IgD-negative memory B cell (primary cell): ENCODE results near the gene ATP6V0B. TPM values are rescaled to one million over a fixed set of nuclear protein-coding genes. Genes with fewer than 3 reads are reported as not detected.

ENCODE experiments used
- H3K27ac Mint-ChIP-seq, 3 donors: one replicate each; pipeline ENCODE4 v1.8.0; 2020 to 2022; ENCODE audit warnings: mild to moderate bottlenecking in 3 of 3, mixed read lengths in 3 of 3, moderate library complexity in 1 of 3
- H3K27me3 Mint-ChIP-seq: one replicate; pipeline ENCODE4 v1.8.0; 2021; ENCODE audit warnings: mixed read lengths
- H3K36me3 Mint-ChIP-seq: one replicate; pipeline ENCODE4 v1.8.0; 2020; ENCODE audit warnings: mild to moderate bottlenecking, mixed read lengths
- H3K4me1 Mint-ChIP-seq, 3 donors: one replicate each; pipeline ENCODE4 v1.8.0; 2020 to 2022; ENCODE audit warnings: mixed read lengths in 3 of 3, mild to moderate bottlenecking in 1 of 3
- H3K4me3 Mint-ChIP-seq, 4 donors: one replicate each; pipeline ENCODE4 v1.8.0; 2020 to 2022; ENCODE audit warnings: mild to moderate bottlenecking in 4 of 4, mixed read lengths in 4 of 4, moderate library complexity in 3 of 4
- H3K9me3 Mint-ChIP-seq, 3 donors: one replicate each; pipeline ENCODE4 v1.8.0; 2020 to 2021; ENCODE audit warnings: mixed read lengths in 3 of 3, mild to moderate bottlenecking in 1 of 3
- polyA plus RNA-seq: library from polyadenylated mRNA; unstranded; fragments of 300-500 nt; fragmentation: Illumina TruSeq; gene quantifications from one replicate; pipeline ENCODE4 v1.2.3, GENCODE V29; 2021

ATP6V0B gene
- polyA plus RNA-seq, 1 donor from 2014 or later, result 261 TPM

DNA sequence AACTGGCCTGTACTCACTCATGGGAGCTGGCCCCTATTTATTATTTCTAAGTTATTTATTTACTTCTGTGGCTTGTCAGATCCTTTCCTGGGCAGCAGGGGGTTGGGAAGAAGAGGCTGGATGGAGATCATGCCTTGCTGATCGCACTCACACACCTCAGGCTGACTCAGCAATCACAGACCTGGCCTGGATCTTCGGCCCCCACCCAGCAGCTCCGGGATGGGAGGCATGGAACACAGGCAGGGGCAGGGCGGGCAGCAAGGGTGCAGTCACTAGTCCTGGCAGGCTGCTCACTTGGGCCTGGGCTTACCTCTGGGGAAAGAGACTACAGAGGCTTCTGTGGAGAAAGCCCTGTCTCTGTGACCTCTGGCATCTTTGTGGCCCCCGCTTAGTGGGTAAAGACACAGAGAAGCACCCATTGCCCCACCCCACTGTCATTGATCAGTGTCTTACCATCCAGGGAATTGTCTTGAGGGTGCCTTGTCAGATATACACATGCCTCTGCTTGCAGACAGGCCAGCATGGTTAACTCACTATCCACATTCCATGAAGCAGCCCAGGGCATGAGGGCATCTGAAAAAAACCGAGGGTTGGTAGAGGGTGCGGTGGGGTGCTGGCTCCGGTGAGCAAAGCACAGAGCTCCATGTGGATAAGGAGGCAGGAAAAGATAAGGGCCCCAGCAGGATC is 37.4 kb upstream of the ATP6V0B start:
- H3K4me1 Mint-ChIP-seq, result peaks cover 0 to 8% (median 4%) of the 10 kb centered on the region in 3 donors
- H3K36me3 Mint-ChIP-seq, result peaks cover 4% of the 10 kb centered on the region
- no peaks in the 10 kb centered on the region for H3K9me3 Mint-ChIP-seq
- no peak overlapping the region for H3K27ac Mint-ChIP-seq
- peak overlapping the region in 1 of 4 donors; percentile 72 for H3K4me3 Mint-ChIP-seq
- H3K27me3 Mint-ChIP-seq, result peaks cover 25% of the 10 kb centered on the region

DNA sequence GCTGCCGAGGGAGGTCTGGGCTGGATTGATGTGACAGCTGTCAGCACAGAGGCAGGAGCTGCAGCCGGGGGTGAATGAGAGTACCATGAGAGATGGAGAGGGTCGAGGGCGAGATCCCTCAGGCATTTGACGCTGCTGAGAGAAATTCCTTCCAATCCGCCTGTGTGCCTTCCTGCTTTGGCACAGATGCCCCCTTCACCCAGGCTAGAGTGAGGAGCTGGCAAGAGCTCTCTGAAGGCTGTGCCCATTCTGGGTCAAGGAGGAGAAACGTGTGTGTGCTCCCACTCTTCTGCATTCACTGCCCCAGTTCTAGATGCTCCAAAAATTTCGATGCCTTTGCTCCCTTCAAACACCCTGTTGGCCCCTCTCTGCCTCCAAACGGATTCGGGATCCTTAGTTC is 36.4 kb upstream of the ATP6V0B start:
- Mint-ChIP-seq H3K4me3 (no peak overlapping the region), H3K27me3 (peaks cover 18% of the 10 kb centered on the region), H3K4me1 (peaks cover 3 to 9% (median 9%) of the 10 kb centered on the region in 3 donors), H3K9me3 (no peaks in the 10 kb centered on the region), H3K36me3 (peaks cover 4% of the 10 kb centered on the region), H3K27ac (no peak overlapping the region)

DNA sequence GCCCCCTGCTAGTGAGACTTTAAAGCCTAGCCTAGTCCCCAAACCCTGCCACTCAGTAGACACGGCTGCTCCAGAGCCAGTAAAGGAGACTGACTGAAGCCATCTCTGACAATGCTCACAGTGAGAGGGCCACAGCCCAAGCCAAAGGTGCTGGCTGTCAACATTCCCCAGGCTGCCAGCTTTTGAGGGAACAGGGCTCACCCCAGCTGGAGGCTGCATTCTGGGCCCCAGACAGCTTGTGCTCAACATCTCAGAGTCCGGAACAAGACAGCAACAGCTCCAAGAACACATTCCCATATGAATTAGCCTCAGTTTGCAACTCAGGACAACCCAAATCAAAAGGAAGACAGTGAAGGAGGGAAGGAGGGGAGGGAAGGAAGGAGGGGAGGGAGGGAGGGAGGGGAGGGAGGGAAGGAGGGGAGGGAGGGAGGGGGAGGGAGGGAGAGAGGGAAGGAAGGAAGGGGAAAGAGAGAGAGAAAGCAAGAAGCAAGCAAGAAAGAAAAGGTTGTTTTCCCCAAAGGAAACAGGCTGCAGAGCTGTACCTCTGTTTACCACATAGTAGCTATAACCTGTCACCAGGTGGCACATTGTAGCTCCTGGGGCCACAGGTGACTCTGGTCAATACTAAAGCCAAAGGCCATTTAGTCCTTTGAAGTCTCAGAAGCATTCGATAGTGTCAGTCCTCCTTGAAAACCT is 35.7 kb upstream of the ATP6V0B start:
- Mint-ChIP-seq H3K27me3 (peaks cover 15% of the 10 kb centered on the region), H3K4me3 (peak overlapping the region in 1 of 4 donors; percentile 5), H3K27ac (peak overlapping the region in 1 of 3 donors; percentile 88), H3K36me3 (peaks cover 4% of the 10 kb centered on the region), H3K4me1 (peaks cover 1 to 10% (median 6%) of the 10 kb centered on the region in 3 donors), H3K9me3 (no peaks in the 10 kb centered on the region)

DNA sequence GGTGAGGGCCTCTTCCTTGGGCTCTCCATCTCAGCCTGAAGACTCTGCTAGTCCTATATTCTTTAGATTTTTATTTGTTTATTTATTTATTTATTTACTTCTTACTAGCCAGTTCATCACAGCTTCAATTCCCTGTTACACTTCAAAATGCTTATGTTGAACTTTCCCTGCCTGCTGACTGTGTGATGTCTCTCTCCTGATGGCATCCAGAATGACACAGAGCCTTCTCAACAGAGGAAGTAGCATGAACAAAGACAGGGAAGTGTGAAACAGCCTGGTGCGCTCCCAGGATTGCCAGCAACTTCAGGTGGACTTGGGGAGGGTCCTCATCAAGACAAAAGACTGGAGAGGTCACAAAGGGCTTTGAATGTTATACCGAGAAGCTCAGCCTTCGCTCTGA is 32.3 kb upstream of the ATP6V0B start:
- H3K9me3 Mint-ChIP-seq, result no peaks in the 10 kb centered on the region
- peak overlapping the region in 2 of 3 donors; percentile 48 to 85 for H3K27ac Mint-ChIP-seq
- peaks cover 4% of the 10 kb centered on the region for H3K36me3 Mint-ChIP-seq
- peaks cover 14 to 21% (median 16%) of the 10 kb centered on the region in 3 donors for H3K4me1 Mint-ChIP-seq
- H3K27me3 Mint-ChIP-seq, result no peaks in the 10 kb centered on the region
- H3K4me3 Mint-ChIP-seq, result peak overlapping the region in 1 of 4 donors; percentile 85

DNA sequence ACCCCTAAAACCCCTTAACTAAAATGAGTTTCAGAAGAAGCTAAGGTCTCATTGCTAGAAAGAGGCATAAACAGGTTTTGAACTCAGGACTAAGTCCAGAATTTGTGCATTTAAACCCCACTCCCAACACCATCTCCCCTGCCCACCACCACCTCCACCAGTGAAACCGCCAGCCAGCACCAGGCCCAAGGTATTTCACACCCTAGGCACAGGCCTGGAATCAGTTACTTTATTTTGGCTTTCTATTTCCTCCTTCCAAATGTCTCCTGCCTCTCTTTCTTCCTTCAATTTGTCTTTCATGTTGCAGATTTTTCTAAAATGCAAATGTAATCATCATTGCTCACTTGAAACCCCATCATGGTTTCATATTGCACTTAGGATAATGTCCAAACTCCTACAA is 29.9 kb upstream of the ATP6V0B start:
- Mint-ChIP-seq H3K36me3 (no peaks in the 10 kb centered on the region), H3K9me3 (no peaks in the 10 kb centered on the region), H3K27ac (peak overlapping the region in 1 of 3 donors; percentile 94), H3K4me3 (peak overlapping the region; percentile 8 to 91 (median 66)), H3K27me3 (no peaks in the 10 kb centered on the region), H3K4me1 (peaks cover 24 to 26% (median 26%) of the 10 kb centered on the region in 3 donors)

DNA sequence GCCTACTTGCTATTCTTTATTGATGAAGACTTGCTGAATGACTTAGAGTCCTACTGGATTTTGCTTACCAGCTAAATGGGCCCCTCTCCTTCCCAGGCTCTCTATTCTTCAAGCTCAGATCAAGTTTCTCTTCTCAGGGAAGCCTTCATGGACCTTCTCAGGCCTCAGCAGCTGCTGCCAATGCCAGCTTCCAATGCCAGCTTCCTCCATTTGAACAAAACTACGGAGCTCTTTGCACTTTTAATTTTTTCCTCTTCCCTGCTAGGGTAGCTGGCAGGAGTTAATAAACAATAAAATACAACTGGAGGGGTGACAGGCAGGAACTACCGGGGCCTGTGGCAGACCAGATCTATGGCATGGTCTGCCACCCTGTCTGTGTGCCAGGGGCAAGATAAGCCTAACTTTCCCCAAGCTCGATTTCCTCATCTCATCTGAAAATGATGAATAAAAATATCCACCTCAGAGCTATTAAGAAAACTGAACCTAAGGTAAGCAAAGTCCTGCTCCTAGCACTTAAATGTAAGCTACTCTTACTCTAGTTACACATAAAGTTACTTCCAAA is 29.0 kb upstream of the ATP6V0B start:
- H3K36me3 Mint-ChIP-seq, result peaks cover 2% of the 10 kb centered on the region
- peak overlapping the region; percentile 59 to 94 (median 94) for H3K27ac Mint-ChIP-seq
- H3K9me3 Mint-ChIP-seq, result no peaks in the 10 kb centered on the region
- peak overlapping the region; percentile 89 to 97 (median 94) for H3K4me3 Mint-ChIP-seq
- no peaks in the 10 kb centered on the region for H3K27me3 Mint-ChIP-seq
- H3K4me1 Mint-ChIP-seq, result peaks cover 24 to 31% (median 31%) of the 10 kb centered on the region in 3 donors

DNA sequence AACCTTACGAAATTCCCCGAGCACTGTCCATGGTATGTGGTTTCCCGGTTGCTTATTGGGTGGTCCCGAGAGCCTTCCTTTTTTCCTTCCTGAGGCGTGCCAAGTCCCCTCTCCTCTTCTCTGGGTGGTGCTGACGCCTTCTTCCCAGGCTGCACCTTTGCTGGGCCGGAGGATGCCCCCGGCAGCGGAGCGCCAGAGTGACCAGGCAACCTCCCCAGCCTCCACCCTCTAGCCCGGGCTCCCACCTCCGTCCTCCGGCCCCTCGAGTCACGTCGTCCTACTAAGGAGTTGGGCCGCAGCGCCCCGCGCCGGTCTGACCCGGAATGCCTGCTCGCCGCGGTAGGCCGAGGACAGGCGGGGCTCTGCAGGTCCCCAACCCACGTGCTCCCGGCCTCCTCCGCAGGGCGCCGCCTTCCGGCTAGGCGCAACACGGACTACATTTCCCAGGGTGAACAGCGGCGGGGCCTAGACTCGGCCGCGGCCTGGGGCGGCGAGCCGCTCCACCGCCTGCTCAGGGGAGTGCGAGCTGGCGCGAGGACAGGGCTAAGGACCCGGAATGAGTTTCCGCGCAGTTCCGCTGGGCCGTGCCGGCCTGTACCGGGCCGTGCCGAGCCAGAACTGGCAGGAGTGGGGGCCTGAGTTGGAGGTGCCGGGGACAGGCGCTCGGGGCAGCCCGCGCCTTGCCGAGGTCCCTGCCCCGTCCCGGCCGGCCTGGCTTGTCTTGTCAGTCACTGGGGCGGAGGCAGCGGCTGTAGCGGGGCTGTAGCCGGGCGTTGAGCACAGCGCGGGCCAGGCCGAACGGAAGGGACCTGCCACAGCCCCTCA is 28.3 kb upstream of the ATP6V0B start, which contains the start of gene IPO13:
TSS of gene IPO13 (plus strand) at position 715 of the 825 bp plus-strand sequence. CDS start 651 bp downstream, outside the sequence.
- Mint-ChIP-seq H3K4me3 (peak within 1 kb of the TSS; percentile 89 to 97 (median 94)), H3K27ac (peak within 1 kb of the TSS; percentile 94 to 98 (median 94)), H3K36me3 (peaks cover 3% of the 10 kb centered on the region), H3K9me3 (no peaks in the 10 kb centered on the region), H3K27me3 (no peaks in the 10 kb centered on the region), H3K4me1 (peaks cover 24 to 32% (median 32%) of the 10 kb centered on the region in 3 donors)

DNA sequence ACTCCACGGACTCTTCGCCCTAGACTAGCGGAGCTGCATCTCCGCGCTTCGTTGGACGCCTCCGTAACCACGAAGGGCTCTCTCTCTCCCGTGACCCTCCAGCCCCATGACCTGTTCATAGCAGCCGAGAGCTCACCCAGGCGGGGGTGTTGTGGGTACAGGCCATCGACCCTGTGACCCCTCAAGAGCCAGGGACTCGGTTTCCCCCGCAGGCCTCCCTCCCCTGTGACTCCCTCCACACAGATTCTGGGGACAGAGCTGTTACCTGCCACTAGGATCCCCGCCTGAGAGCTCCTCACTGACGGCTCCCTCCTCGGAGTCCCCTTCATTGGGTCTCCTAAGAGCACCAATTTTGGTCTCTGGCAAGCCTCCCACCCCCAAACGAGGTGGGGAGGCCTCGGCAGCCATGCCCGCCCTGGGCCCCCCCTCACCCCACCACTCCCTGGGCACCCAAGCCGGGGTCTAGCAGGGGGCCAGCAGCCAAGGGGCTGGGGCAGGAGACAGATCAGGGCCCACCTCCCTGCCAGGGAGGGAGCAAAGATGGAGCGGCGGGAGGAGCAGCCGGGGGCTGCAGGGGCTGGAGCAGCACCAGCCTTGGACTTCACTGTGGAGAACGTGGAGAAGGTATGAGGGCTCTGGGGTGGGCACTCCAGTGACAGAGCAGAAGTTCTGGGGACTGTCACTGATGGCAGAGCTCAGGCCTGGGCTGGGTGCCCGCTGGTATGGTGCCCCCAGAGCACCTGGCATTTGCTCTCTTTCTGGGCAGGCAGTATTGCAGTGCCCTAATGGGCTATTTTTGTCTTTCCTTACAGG is 27.5 kb upstream of the ATP6V0B start:
- peaks cover 24 to 32% (median 32%) of the 10 kb centered on the region in 3 donors for H3K4me1 Mint-ChIP-seq

DNA sequence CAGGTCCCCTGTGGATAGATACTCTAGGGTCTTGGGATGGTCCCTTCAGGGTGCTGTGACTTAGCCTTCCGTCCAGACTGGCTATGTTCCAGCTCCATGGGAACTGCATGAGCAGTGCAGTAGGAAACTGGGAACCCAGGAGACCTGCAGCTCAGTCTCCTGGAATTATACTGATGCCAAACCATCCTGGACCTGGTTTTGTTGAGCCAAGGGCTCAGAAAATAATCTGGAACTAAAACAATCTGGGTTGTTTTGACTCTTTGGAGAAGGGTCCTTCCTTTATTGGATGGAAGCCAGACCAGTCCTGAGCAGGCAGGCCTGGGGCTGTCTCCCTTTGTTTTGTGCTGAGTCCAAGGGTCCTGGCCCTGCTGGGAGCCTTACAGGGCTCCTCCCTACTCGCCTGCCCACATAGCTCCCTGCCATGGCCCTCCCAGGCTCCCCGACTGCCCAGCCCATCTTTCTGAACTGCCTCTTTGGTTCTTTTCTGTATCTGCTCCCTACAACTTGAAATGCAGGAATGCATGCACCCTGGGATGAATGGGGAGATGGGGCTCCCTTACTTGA is 26.8 kb upstream of the ATP6V0B start:
- H3K27me3 Mint-ChIP-seq, result no peaks in the 10 kb centered on the region
- peak overlapping the region in 2 of 3 donors; percentile 94 for H3K27ac Mint-ChIP-seq

More for the DNA sequence above, 27.5 kb upstream of the ATP6V0B start:
- Mint-ChIP-seq H3K27me3 (no peaks in the 10 kb centered on the region), H3K27ac (peak overlapping the region; percentile 94 to 98 (median 94)), H3K9me3 (no peaks in the 10 kb centered on the region), H3K36me3 (peaks cover 3% of the 10 kb centered on the region), H3K4me3 (peak overlapping the region; percentile 89 to 97 (median 94))

DNA sequence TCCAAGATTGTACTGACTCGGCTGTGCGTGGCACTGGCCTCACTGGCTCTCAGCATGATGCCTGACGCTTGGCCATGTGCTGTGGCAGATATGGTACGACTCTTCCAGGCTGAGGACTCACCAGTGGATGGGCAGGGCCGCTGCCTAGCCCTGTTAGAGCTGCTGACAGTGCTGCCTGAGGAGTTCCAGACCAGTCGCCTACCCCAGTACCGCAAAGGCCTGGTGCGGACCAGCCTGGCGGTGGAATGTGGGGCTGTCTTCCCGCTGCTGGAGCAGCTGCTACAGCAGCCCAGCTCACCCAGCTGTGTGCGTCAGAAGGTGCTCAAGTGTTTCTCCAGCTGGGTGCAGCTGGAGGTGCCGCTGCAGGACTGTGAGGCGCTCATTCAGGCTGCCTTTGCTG is 25.1 kb upstream of the ATP6V0B start:
- Mint-ChIP-seq H3K36me3 (peaks cover 3% of the 10 kb centered on the region), H3K27ac (no peak overlapping the region), H3K9me3 (no peaks in the 10 kb centered on the region), H3K27me3 (no peaks in the 10 kb centered on the region), H3K4me3 (peak overlapping the region in 2 of 4 donors; percentile 12 to 91), H3K4me1 (peaks cover 21 to 29% (median 23%) of the 10 kb centered on the region in 3 donors)

More for the DNA sequence above, 26.8 kb upstream of the ATP6V0B start:
- Mint-ChIP-seq H3K4me1 (peaks cover 23 to 32% (median 27%) of the 10 kb centered on the region in 3 donors), H3K4me3 (peak overlapping the region; percentile 89 to 97 (median 94)), H3K36me3 (peaks cover 3% of the 10 kb centered on the region), H3K9me3 (no peaks in the 10 kb centered on the region)

DNA sequence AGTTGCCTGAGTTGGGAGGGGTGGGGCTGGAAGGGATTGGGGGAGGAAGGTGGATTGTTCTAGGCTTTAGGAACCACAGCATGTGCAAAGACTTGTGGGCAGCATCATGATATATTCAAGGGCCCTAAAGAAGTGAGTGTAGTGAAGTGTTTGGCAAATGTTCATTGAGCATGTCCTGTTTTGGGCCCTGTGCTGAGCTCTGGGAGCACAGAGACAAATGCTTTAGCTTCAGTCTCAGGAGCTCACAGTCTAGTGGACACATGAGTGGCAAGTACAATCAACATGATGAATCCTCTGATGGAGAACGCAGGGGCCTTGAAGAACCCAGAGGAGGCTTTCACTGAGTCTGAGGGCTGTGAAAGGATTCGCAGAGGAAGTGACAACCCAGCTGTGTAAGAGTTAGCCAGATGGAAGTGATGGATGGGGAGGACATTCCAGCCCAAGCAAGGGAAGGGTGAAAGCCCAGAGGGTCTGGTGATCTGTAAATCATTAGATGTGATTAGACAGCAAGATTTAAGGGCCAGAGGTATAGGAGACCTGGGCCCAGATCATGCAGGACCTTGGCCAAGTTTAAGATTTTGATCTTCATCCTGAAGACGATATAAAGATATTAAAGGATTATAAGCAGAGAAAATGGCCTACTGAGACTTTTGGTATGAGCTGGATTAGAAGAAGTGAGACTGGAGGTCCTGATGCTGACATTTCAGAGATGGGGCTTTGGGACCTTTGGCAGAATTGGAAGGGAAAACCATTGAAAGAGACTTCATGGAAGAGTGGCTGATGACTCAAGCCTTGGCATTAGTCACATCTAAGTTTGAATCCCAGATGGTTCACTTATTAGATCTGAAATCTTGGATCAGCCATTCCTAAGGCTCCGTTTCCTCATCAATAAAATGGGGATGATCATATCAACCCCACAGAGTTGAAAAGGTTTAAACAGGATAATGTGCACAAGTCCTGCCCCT is 23.5 kb upstream of the ATP6V0B start:
- peaks cover 3% of the 10 kb centered on the region for H3K36me3 Mint-ChIP-seq
- H3K27ac Mint-ChIP-seq, result peak overlapping the region in 2 of 3 donors; percentile 37 to 80
- H3K27me3 Mint-ChIP-seq, result no peaks in the 10 kb centered on the region
- no peaks in the 10 kb centered on the region for H3K9me3 Mint-ChIP-seq
- peaks cover 12 to 16% (median 12%) of the 10 kb centered on the region in 3 donors for H3K4me1 Mint-ChIP-seq
- H3K4me3 Mint-ChIP-seq, result no peak overlapping the region

DNA sequence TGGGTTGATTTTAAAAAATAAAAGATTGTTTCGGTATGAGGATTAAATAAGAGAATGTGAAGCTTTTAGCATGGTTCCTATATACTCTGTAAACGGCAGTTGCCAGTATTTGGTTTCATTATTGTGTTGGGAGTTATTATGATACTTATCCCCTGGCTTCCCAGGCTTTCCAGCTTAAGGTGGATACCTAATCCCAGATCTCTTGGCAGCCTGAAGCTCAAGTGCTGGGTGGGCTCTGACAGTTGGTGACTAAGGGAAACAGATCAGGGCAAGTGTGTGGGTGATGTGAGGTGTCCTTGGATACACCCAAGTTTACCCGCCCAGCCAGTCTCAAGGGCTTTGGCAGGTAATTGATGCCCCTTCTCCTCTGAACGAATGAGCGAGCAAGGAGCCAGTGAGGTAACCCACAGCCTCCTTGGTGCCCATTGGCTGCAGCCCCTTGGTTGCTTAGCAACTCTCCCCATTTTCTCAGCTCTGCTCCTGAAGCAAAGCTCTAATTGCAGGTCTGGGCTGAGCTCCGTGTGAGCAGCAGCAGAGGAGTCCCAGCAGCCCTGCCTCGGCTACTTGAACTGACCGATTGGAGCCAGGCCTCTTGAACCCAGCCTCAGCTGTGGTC is 21.9 kb upstream of the ATP6V0B start:
- H3K4me1 Mint-ChIP-seq, result peaks cover 7 to 12% (median 11%) of the 10 kb centered on the region in 3 donors
- peaks cover 3% of the 10 kb centered on the region for H3K36me3 Mint-ChIP-seq
- H3K27me3 Mint-ChIP-seq, result no peaks in the 10 kb centered on the region
- H3K9me3 Mint-ChIP-seq, result no peaks in the 10 kb centered on the region
- H3K27ac Mint-ChIP-seq, result no peak overlapping the region
- no peak overlapping the region for H3K4me3 Mint-ChIP-seq
